ENCODE measurements around the gene REM2. TPM values are rescaled to one million over a fixed set of nuclear protein-coding genes. Genes with fewer than 3 reads are reported as not detected.

The REM2 gene, protein sequence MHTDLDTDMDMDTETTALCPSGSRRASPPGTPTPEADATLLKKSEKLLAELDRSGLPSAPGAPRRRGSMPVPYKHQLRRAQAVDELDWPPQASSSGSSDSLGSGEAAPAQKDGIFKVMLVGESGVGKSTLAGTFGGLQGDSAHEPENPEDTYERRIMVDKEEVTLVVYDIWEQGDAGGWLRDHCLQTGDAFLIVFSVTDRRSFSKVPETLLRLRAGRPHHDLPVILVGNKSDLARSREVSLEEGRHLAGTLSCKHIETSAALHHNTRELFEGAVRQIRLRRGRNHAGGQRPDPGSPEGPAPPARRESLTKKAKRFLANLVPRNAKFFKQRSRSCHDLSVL
- 0.13 TPM in 1 of 2 replicates, not detected in the other for total RNA-seq

DNA sequence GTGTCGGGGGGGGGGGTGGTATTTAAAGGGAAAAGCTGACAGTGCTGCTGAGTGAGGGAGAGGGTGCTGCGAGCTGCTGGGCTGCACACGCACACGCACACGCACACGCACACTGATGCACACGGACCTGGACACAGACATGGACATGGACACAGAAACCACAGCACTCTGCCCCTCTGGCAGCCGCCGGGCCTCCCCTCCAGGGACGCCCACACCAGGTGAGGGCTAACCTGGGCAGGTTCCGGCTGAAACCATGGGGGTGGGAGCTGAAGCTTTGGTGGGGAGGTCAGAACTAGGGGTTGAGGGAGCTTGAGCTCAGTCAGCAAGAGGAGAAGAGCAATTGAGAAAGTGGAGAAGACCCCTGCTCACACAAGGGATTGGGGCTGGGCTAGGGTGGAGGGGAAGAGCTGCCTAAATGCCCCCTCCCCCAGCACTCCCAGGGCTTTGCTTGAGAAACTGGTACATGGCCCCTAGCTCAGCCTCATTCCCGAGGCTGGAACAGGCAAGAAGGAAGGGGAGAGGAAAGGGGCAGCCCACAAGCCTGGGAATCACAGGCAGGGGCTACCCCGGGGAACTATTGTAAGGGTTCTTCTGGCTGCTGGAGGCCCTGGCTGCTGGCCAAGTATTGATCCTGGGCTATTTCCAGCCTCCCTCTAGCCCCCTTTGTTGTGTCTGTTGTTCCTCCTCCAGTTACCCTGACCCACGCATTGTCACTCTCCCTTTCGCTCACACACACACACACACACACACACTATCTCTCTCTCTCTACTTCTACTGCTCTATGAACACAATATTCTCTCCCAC lies at the start of gene REM2:
Gene REM2 (plus strand): TSS at position 50 of the 804 bp plus-strand sequence. CDS start 66 bp downstream, at position 116.

DNA sequence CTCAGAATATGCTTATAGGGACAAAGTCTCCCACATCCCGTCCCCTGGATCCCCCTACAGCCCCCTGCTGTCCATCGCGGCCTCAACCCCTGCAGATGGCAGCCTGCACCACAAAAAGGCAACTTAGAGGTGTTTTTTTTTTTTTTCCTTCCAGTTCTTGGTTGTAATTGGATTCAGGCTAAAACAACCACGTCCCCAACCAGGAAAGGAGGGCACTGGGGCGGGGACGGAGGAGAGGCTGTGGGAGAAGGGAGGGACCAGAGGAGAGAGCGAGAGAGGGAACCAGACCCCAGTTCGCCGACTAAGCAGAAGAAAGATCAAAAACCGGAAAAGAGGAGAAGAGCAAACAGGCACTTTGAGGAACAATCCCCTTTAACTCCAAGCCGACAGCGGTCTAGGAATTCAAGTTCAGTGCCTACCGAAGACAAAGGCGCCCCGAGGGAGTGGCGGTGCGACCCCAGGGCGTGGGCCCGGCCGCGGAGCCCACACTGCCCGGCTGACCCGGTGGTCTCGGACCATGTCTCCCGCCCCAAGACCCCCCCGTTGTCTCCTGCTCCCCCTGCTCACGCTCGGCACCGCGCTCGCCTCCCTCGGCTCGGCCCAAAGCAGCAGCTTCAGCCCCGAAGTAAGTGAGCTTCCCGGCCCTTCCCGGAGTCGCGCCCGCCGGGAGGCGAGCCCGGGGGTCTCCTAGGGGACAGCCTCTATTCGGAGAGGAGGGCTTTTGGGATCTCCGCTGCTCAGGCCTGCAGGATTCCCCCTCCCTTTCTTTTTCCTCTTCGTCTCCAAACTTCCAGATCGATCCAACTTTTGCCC lies 46.5 kb upstream of the REM2 start, which contains the start of gene MMP14:
Gene MMP14 (plus strand): TSS at position 285 of the 813 bp plus-strand sequence. CDS start 233 bp downstream, at position 518.

DNA sequence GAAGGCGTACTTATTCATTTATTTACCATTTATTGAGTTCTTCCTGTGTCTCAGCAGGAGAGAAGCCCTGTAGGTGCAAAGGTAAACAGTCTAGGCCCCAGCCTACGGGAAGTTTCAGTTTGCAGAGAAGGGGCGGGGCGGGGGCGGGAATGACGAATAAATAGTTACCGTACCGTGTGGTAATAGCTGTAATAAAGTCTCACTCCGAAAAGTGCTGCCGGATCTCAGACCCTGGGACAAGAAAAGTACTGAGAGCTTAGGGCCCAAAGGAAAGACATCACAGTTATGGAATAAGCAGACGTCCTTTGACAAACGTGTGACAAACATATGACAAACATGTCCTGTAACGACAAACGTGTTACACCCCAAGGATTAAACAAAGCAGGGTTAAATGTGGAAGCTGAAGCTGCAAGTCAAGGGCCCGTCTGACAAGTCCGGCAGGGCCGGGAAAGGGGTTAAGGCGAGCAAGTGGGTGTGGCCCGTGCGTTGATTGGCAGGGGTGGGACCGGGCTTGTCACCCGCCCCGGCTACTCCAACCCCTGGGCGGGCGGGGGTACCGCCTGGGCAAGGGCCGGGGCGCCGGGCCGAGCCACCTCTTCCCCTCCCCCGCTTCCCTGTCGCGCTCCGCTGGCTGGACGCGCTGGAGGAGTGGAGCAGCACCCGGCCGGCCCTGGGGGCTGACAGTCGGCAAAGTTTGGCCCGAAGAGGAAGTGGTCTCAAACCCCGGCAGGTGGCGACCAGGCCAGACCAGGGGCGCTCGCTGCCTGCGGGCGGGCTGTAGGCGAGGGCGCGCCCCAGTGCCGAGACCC lies 11.6 kb upstream of the REM2 start, which contains the start of gene LRP10:
Gene LRP10 (plus strand): TSS at position 517 of the 809 bp plus-strand sequence. CDS start 564 bp downstream, outside the sequence.

DNA sequence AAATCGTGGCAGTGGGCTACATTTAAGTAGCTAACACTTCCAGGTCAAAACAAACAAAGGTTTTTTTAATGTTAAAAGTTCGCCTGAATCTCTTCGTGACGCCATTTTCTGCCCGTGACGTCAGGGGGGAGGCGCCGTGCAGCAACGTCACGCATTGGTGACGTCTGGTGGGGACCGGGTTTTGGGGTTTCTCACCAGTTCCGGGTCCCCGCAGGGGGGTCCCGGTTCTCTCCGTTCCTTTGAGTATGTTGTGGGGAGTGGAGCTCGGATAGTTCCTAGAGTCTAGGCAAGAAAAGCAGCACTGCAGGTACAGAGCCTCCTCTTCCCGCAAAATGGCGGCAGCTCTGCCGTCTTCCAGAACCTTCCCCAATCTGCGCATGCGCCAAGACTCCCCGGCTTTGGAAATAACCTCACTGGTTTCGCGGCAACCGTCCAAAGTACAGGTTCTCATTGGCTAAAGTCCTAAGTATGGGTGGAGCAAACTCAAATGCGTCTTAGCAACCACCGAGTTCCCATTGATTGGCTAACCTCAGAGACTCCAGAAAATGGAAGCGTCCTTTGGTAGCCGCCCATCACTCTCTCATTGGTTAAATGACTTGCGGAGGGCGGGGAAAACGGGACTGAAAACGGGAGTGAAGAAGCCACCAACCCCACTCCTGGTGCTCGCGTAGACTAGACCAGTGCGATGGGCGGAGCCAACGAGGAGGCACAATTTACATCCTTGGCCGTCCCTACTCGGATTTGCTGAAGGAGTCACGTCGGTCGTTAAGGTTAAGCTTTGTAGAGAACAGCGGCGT lies 36.0 kb downstream of the REM2 start, which contains the start of gene RBM23:
Gene RBM23 (minus strand): TSS at position 346 of the 797 bp plus-strand sequence.

DNA sequence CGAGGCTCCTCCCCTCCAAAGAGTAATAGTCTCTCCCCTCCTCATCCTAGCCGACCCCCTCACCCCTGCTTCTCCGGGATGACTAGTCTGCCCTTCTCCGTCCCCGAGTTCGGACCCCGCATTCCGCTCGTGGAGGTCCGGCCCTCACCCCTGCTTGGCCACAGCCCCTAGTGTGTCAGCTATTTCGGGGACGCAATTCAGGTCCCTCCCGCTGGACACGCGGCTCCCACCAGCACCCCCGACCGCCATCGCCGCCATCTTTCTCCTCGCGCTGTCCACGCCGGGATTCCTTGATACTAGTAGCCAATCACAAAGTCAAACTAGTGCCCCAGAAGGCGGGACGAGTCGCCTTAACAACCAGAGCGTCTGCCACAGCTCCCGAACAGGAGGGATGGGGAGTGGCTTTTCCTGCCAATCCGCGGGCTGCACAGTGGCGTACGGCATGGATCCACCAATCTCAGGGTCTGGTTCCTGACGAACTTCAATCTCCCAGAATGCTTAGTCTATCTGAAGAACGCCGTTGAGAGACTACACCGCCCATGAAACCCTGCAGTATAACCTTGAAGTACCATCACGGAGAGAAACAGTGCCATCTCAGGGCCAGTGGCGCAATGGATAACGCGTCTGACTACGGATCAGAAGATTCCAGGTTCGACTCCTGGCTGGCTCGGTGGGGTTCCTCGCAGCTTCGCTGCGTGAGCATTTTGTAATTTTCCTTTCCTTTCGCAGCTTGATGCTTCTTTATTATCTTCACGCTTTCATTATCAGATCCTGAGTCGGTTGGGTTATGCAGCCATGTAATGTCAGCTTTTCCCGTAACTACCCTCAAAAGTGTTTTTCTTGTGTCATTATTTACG lies 46.3 kb downstream of the REM2 start, which contains the start of gene PRMT5:
Gene PRMT5 (minus strand): TSS at position 273 of the 857 bp plus-strand sequence. CDS start 15 bp downstream, at position 258.

Small RNAs within 50 kb of the gene (small RNA-seq; reads per million reads assigned to genes)
- not detected for gene RF00019

Other genes starting within 250 kb of the REM2 start
- not detected in 2 replicates for gene OR6J1, start 238.9 kb upstream of the REM2 start, total RNA-seq
- gene OXA1L, start 116.5 kb upstream of the REM2 start, total RNA-seq, result 122 and 158 TPM in 2 replicates
- 14.7 and 20.9 TPM in 2 replicates for gene SLC7A7, start 67.8 kb upstream of the REM2 start, total RNA-seq
- 56.9 and 73.1 TPM in 2 replicates for gene MRPL52, start 53.3 kb upstream of the REM2 start, total RNA-seq
- gene MMP14, start 46.6 kb upstream of the REM2 start, total RNA-seq, result 261 and 318 TPM in 2 replicates
- 94.7 and 101 TPM in 2 replicates for gene LRP10, start 11.5 kb upstream of the REM2 start, total RNA-seq
- 96.0 and 99.1 TPM in 2 replicates for gene RBM23, start 35.9 kb downstream of the REM2 start, total RNA-seq
- gene PRMT5, start 46.2 kb downstream of the REM2 start, total RNA-seq, result 60.6 and 70.9 TPM in 2 replicates
- gene HAUS4, start 73.9 kb downstream of the REM2 start, total RNA-seq, result 49.6 and 55.0 TPM in 2 replicates
- gene AJUBA, start 99.3 kb downstream of the REM2 start, total RNA-seq, result 39.9 and 52.0 TPM in 2 replicates
- 3.6 and 4.9 TPM in 2 replicates for gene C14orf93, start 126.9 kb downstream of the REM2 start, total RNA-seq
- gene PSMB5, start 151.7 kb downstream of the REM2 start, total RNA-seq, result 225 TPM in 2 replicates
- gene PSMB11, start 159.0 kb downstream of the REM2 start, total RNA-seq, result not detected in 2 replicates
- gene CDH24, start 174.3 kb downstream of the REM2 start, total RNA-seq, result 8.9 and 9.8 TPM in 2 replicates
- 126 and 134 TPM in 2 replicates for gene ACIN1, start 211.9 kb downstream of the REM2 start, total RNA-seq
- 41.9 and 45.7 TPM in 2 replicates for gene C14orf119, start 212.3 kb downstream of the REM2 start, total RNA-seq
- gene CIROP, start 221.8 kb downstream of the REM2 start, total RNA-seq, result not detected in 2 replicates
- gene CEBPE, start 236.0 kb downstream of the REM2 start, total RNA-seq, result not detected in 2 replicates